GM19238 (cell line): ENCODE measurements around the gene RNF144A.

ENCODE experiments used
- DNase-seq: peaks from one replicate; pipeline ENCODE4 v3.0.0; 2011; ENCODE audit warnings: low spot score; ENCODE audit not compliant: insufficient read length

The RNF144A gene

DNA sequence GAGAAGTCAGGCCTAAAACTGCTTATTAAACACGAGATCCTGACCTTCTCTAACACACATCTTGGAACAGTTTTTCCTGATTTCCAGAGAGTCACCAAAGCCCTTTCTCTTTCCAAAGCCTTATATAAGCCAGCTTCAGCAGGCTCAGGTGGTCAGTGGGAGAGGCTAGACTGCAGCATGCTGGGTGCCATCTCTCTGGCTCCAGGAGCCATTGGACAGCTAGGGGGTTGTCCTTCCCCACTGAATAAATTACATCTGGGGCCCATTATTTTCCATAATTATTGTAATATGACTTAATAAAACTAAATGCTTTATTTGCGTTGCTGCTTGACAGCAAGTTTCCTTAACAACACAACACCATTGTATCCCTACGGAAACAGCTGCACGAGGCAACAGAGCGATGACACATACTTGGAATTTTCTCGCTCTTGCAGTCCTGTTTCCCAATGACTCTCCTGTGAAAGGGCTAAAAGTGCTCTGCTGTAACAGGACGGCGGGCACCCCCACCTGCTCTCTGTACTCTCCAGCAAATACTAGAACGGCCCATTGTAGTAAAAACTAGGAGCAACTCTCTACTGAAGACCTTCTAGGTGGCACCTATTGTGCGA lies 160.6 kb downstream of the RNF144A start:
- no peak for DNase-seq

DNA sequence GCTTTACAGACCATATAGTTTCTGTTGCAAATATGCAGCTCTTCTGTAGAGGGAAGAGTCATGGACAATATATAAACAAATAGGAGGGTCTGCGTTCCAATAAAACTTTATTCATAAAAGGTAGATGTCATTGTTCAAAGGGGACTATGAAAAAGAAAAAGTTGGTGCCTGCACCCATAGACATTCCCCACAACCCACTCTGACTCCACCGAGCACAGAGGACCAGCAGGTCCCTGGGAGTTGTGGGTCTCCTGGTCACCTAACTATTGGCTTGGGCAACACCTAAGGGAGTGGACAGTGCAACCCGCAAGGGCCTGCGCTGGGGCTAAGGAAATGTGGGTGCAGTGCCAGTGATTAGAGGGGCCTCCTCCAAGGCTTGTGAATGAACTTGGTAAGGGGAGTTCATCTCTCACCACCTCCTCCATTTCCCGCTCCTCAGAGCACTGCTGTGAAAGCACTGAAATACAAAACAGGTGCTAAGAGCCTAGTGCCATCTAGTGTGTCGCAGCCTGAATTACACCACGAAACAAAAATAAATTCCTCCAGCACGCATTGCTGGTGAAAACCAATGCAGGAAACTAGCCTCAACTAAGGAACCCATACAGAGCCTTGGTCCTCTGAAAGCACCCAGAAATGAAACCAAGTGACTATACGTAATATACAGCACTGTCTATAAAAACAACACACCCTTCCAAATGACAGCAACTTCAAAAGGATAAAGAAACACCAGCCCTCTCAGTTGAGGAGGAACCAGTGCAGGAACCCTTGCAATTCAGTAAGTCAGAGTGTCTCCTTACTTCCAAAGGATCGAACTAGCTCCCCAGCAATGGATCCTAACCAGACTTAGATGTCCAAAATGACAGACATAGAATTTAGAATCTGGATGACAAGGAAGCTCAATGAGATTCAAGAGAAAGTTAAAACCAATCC lies 166.6 kb downstream of the RNF144A start:
- DNase-seq, result no peak

DNA sequence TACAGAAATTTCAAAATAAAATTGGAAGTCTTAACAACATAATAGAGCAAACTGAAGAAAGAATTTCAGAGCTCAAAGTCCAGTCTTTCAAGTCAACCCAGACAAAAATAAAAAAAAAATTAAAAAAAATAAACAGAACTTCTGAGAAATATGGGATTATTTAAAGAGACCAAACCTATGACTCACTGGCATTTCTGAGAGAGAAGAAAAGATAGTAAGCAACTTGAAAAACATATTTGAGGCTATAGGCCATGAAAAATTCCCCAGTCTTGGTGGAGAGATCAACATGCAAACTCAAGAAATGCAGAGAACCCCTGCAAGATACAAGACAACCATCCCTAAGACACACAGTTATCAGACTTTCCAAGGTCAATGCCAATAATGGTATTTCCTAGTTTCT lies 167.4 kb downstream of the RNF144A start:
- DNase-seq, result no peak

DNA sequence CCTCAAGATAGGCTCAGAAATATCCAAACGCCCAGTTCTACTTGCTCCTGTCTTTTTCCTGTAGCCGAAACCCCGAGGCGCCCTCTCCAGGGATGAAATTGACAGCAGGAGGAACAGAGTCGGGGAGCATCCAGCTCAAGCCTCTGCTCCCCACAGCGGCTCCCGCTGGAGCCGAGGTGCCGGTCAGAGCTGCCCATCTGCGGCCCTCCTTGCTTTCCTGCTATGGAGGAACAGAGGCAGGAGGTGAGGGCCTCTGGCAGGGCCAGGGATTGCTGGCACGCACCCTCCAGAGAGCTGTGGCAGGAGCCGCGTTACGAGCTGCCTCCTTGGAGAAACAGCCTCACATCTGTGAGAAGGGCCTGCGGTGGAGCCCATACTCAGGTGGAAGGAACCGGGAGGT lies 172.1 kb downstream of the RNF144A start:
- no peak for DNase-seq

DNA sequence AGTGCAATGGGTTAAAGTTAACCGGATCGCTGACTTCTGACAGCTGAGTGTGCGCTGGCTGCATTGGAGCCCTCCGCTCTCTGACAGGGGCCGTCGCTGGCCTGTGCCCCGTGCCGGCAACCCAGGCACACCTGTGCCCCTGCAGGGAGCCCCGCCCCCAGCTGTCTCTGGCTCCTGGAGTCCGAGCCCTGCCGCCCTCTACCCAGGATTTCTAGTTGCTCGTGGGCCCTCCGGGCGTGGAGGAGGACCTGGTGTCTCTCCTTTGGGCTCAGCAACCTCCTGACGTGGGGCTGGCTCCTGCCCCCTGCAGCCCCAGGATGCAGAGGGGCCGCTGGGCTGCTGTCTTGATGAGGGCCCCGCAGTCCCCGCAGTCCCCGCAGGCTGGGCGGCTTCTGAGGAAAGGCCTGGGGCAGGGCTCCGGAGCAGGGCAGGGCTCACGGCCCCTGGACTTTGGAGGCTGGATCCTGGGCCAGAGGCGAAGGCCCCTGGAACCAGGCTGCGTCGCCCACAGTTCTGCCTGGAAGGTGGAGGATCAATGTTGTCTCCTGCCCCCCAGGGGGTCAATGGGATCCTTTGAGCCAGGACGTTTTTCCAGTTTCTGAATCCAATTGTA lies 172.8 kb downstream of the RNF144A start:
- no peak for DNase-seq

DNA sequence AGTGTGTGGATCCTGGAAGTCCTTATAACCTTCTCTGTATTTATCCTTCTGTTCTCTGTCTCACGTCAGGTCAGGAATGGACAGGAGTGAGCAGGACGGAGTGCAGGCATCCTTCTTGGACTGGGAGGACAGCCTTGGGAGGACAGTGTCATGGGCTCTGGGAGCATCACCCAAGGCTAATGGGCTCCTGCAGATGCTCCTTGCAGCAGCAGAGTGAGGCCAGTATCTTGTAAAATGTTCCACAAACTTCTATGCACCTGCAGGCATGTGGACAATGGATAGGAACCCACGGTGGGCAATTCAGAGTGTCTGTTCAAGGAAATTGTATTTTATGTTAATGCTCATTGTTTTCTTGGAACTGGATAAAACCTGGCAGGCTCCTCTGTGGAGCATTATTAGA lies 176.2 kb downstream of the RNF144A start:
- DNase-seq, result no peak
